NCI-H128 (cell line): ENCODE results near the gene SLC22A5.
A peak's percentile ranks its signal among the peaks of the same experiment; 100 is the strongest.
"Not testable (repeated sequence)": the region's sequence is repeated elsewhere in the genome, so short reads cannot be mapped to it uniquely, and the experiment has no call there.

Experiments
- DNase-seq: peaks from one replicate; lab custom pipeline; 2025; ENCODE audit not compliant: unreplicated experiment; lab: John Stamatoyannopoulos, UW

SLC22A5 gene

GRCh38 chr5:132411304-132412013 is 41.9 kb downstream of the SLC22A5 start:
- no peak for DNase-seq

GRCh38 chr5:132413567-132413966 is 44.1 kb downstream of the SLC22A5 start:
- DNase-seq = no peak

GRCh38 chr5:132414634-132415378 is 45.3 kb downstream of the SLC22A5 start:
- no peak for DNase-seq

GRCh38 chr5:132415516-132415915 is 46.0 kb downstream of the SLC22A5 start:
- DNase-seq = not testable (repeated sequence)

GRCh38 chr5:132416306-132417009 is 46.9 kb downstream of the SLC22A5 start:
- no peak for DNase-seq

- no peak for DNase-seq
Measured at GRCh38 chr5:132417010-132417439, 47.5 kb downstream of the SLC22A5 start.

- no peak for DNase-seq
Measured at GRCh38 chr5:132417461-132417860, 48.0 kb downstream of the SLC22A5 start.

- DNase-seq = no peak
Measured at GRCh38 chr5:132417889-132418485, 48.5 kb downstream of the SLC22A5 start.

GRCh38 chr5:132418881-132419280 is 49.4 kb downstream of the SLC22A5 start:
- DNase-seq = no peak

- peak; percentile 2 for DNase-seq
Measured at GRCh38 chr5:132419502-132420468, 50.3 kb downstream of the SLC22A5 start.

GRCh38 chr5:132420706-132421272 is 51.3 kb downstream of the SLC22A5 start:
- DNase-seq = no peak

GRCh38 chr5:132421462-132421861 is 52.0 kb downstream of the SLC22A5 start:
- DNase-seq = no peak

- DNase-seq = no peak
Measured at GRCh38 chr5:132422720-132423437, 53.4 kb downstream of the SLC22A5 start.

- DNase-seq = no peak
Measured at GRCh38 chr5:132423438-132423898, 54.0 kb downstream of the SLC22A5 start.

- DNase-seq = no peak
Measured at GRCh38 chr5:132424167-132424880, 54.8 kb downstream of the SLC22A5 start.

- DNase-seq = no peak
Measured at GRCh38 chr5:132425009-132425937, 55.8 kb downstream of the SLC22A5 start.

- no peak for DNase-seq
Measured at GRCh38 chr5:132425975-132426524, 56.5 kb downstream of the SLC22A5 start.
